Heart right ventricle (tissue), 16 donors: ENCODE results near the gene ST8SIA2. TPM values are rescaled to one million over a fixed set of nuclear protein-coding genes. Genes with fewer than 3 reads are reported as not detected.

Source experiments
- ATAC-seq, 8 donors: fragments of 200-7000 bp; cut with Tn5 transposase; one replicate each; pipeline ENCODE4 v1.9.1; 2020; ENCODE audit warnings: mild to moderate bottlenecking in 8 of 8, moderate library complexity in 8 of 8, moderate number of reproducible peaks in 1 of 8
- DNase-seq, 2 donors: peaks; one replicate each; pipeline ENCODE4 v3.0.0-alpha.2; 2020
- H3K27ac ChIP-seq, 10 donors: fragments of 200-600 bp; sonication (generic) in 2 of 10; one replicate each; pipeline versions ENCODE4 v1.5.0 to v1.8.0; 2020 to 2022; ENCODE audit warnings: mild to moderate bottlenecking in 3 of 10
- H3K27me3 ChIP-seq, 7 donors: fragments of 200-600 bp; one replicate each; pipeline ENCODE4 v1.8.0; 2021 to 2022; ENCODE audit warnings: mild to moderate bottlenecking in 2 of 7
- H3K36me3 ChIP-seq, 9 donors: fragments of 200-600 bp; sonication (generic) in 1 of 9; one replicate each; pipeline versions ENCODE4 v1.5.0 to v1.8.0; 2020 to 2022; ENCODE audit warnings: mild to moderate bottlenecking in 2 of 9
- H3K4me1 ChIP-seq, 9 donors: fragments of 200-600 bp; sonication (generic) in 1 of 9; one replicate each; pipeline versions ENCODE4 v1.5.0 to v1.8.0; 2020 to 2022; ENCODE audit warnings: mild to moderate bottlenecking in 4 of 9
- H3K4me3 ChIP-seq, 10 donors: fragments of 200-600 bp; sonication (generic) in 2 of 10; one replicate each; pipeline versions ENCODE4 v1.5.0 to v1.8.0; 2020 to 2022; ENCODE audit warnings: mild to moderate bottlenecking in 7 of 10, moderate library complexity in 2 of 10
- H3K9me3 ChIP-seq, 11 donors: fragments of 200-600 bp in 10 of 11; sonication (generic) in 2 of 11; one replicate each; pipeline versions ENCODE4 v1.5.0 to v1.8.0; 2013 to 2022; ENCODE audit warnings: mild to moderate bottlenecking in 2 of 11, control low read depth in 1 of 11, moderate library complexity in 1 of 11
- CTCF ChIP-seq, 9 donors: fragments of 200-600 bp; sonication (generic) in 2 of 9; IDR thresholded peaks; one replicate each; pipeline versions ENCODE4 v1.5.0 to v1.8.0; 2021 to 2022; ENCODE audit warnings: antibody characterized with exemption in 9 of 9, mild to moderate bottlenecking in 5 of 9, moderate library complexity in 1 of 9
- WGBS, 2 donors: extraction: QIAGEN DNeasy Blood & Tissue Kit; methylation state at CpG; one replicate each; pipeline ENCODE4 v1.1.7; 2013; ENCODE audit warnings: inconsistent platforms in 1 of 2; 5-methylcytosine and 5-hydroxymethylcytosine counted together
- intact Hi-C, 10 donors: fragments of 100-400 bp; cut with DNase I; formaldehyde crosslinking; loops; one replicate each; pipeline versions ENCODE4 v1.11.1 to v1.14.2; 2022
- polyA plus RNA-seq, 2 donors: library from polyadenylated mRNA; stranded (reverse); fragments of 200-250 nt; gene quantifications; one replicate each; pipeline ENCODE4 v1.2.3, GENCODE V29; 2013
- total RNA-seq, 10 donors: library from RNA; stranded (reverse); fragmentation: NEBNext Ultra II Directional in 3 of 10; extraction: Animal tissue kit (Norgen Biotek cat#: 25700) in 3 of 10; gene quantifications; one replicate each; pipeline versions ENCODE4 v1.2.1 to v1.2.4, GENCODE V29; 2021 to 2023
- donor health status: Arrhythmogenic right ventricular cardiomyopathy.
- donor health status: ischemic (EF 13 %, LVEDD 7.1; RV severe dilation, severe dysfunction).
- donor health status: healthy with polysubstance abuse.
- donor health status: DM: no; HTN: yes; CAD: no.
- donor health status: DM: no; HTN: no; CAD: no.
- donor health status: ischemic (EF 25% LVEDD 6.9; RV normal size, moderate dysfunction).
- donor health status: ischemic (EF 25% LVEDD 5.7; RV mildly dilated, moderate dysfunction).
- donor health status: healthy.
- donor health status: DM: yes; HTN: yes; CAD: no.
- donor health status: Ischemic cardiomyopathy.
- donor health status: ischemic (EF 35%, LVEDD 5.7; RV mildly dilated, moderate dysfunction).
- donor health status: nonischemic (EF 11% LVEDD 7.7; RV severe dilation, severe dysfunction).
- donor health status: DM: yes; HTN: yes; CAD: no.
- donor health status: PGD.
- donor health status: ischemic (EF 29% LVEDD 5.4; RV normal size, mild dysfunction).
- donor health status: nonischemic (EF 23%, LVEDD 6.1; RV moderate dilation, normal function).

Gene ST8SIA2
- total and polyA plus RNA-seq, 12 donors, result 0.23 to 12.2 (median 3.2) TPM

DNA sequence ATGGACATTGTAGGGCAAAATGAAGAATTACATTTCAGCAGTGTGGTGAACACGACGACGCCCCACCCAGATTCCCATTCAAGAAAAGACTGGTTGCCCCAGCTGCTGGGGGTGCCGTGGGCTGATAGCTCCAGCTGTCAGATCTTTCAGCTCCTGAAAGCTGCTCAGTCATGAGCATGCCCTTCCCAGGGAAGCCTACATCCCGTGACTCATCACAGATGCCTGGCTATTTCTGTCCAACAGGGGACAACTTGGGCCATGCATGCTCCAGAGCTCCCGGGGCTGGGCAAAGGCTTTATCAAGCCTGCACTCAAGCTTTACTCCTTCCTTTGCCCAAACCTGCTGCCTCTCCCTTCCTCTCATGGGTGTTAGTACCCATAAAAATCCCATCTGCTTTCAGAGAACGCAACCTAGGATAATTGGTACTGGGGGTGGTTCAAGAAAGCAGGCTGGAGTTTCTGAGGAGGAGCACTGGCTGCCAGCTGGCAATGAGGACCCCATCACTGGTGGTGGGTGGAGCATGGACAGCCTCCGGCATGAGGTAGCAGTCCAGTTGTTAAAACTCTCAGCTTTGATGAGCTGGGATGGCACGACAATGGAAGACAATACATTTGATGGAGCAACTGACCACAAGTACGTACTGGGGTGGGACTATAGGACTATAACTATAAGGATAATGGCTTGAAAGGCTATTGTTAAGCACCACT is 16.4 kb upstream of the ST8SIA2 start:
- ATAC-seq, result peak; percentile 86 to 99 (median 97)
- WGBS, 2 donors, result 52 to 56% methylated on average over 10 of the region's 10 CpGs
- peaks cover 0 to 10% (median 0%) of the 10 kb centered on the region in 7 donors for H3K27me3 ChIP-seq
- H3K27ac ChIP-seq, result peak overlapping the region in 5 of 10 donors; percentile 21 to 59 (median 53)
- intact Hi-C loops, result loop anchor here in 2 of 10 donors (5.0 kb wide), 1 partner anchor 95 kb away; no protein-coding TSS in a partner anchor
- peaks cover 0 to 22% (median 0%) of the 10 kb centered on the region in 9 donors for H3K4me1 ChIP-seq
- peak in 1 of 9 donors; percentile 11 for TF ChIP-seq CTCF (IDR thresholded peaks at IDR 0.05)
- DNase-seq, result peak; percentile 35 to 54
- peaks cover 0 to 16% (median 4%) of the 10 kb centered on the region in 11 donors for H3K9me3 ChIP-seq
- H3K4me3 ChIP-seq, result no peak overlapping the region
- H3K36me3 ChIP-seq, result no peaks in the 10 kb centered on the region

DNA sequence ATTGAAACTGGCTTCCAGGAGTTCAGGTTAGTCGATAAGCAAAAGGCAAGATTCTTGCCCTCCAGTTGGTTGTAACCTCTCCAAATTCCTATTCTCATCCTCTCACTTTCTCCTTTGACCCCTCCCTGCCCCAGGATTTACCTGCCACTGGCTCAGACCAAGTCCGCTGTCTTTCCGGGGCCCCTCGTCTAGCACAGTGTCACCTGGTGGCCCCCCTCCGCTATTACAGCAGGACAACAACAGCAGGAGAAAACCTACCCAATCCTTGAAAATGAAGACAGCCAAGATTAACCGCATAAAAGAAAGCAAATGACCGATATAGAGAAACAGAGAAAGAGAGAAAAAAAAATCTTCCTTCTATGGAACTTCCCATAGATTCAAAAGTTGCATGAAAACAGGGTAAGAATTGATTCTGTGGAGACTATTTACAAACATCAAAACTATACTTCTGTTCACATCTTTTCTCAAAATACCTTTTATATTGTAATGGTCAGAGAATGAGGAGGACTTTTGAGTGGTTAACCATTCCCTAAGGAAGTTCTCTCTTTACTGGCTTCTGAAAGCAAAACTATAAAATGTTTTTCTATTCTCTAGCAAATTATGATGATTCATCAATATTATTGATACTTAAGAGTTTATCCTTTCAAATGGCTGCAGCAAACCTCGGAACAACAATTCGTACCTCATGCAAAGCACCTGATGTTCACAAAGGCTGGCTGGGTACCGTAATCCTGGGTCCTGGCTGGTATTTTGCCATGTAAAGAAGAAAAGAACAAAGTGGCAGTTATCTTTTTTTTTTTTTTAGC is 10.0 kb upstream of the ST8SIA2 start:
- Histone ChIP-seq H3K4me3 (no peak overlapping the region), H3K27me3 (peaks cover 0 to 34% (median 21%) of the 10 kb centered on the region in 7 donors), H3K27ac (no peak overlapping the region), H3K36me3 (no peaks in the 10 kb centered on the region), H3K4me1 (no peaks in the 10 kb centered on the region), H3K9me3 (peaks cover 0 to 16% (median 4%) of the 10 kb centered on the region in 11 donors)
- peak; percentile 24 to 65 (median 59) for TF ChIP-seq CTCF (IDR thresholded peaks at IDR 0.05)
- WGBS, 2 donors, result 37 to 42% methylated on average over 10 of the region's 10 CpGs
- ATAC-seq (no peak), DNase-seq (peak in 1 of 2 donors; percentile 29)
- intact Hi-C loops, result loop anchor here (5.0 to 10.0 kb wide), 5 partner anchors 99 to 289 kb away; no protein-coding TSS in a partner anchor

GRCh38 chr15:92384381-92384780 is 9.3 kb upstream of the ST8SIA2 start:
- H3K4me1 ChIP-seq, result no peaks in the 10 kb centered on the region
- peaks cover 0 to 41% (median 21%) of the 10 kb centered on the region in 7 donors for H3K27me3 ChIP-seq
- no peak overlapping the region for H3K27ac ChIP-seq
- H3K36me3 ChIP-seq, result no peaks in the 10 kb centered on the region
- DNase-seq (no peak), ATAC-seq (no peak)
- intact Hi-C loops, result loop anchor here (5.0 to 10.0 kb wide), 5 partner anchors 100 to 290 kb away; no protein-coding TSS in a partner anchor
- H3K9me3 ChIP-seq, result peaks cover 0 to 13% (median 2%) of the 10 kb centered on the region in 11 donors
- WGBS, 2 donors, result 77 to 83% methylated on average over 2 of the region's 2 CpGs
- no peak overlapping the region for H3K4me3 ChIP-seq
- no peak for TF ChIP-seq CTCF (IDR thresholded peaks at IDR 0.05)

DNA sequence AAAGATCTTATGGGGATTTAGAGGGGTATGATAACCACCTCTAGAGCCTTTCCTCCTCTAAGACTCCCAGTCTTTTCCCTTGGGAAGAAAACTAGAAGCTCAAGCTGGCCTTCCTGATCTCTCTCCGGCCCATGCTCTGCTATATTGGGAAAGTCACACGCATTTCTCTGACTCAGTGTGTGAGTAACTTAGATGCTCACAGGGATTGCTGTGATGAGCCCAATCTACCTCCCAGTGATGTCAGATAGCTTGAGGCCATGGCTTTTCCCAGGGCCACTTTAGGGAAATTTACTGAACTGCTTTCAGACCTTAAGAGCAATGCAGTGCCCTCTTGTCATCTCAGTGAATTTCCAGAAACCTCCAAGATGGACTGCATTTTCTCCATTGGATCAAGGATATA is 8.6 kb upstream of the ST8SIA2 start:
- DNase-seq (no peak), ATAC-seq (no peak)
- no peak for TF ChIP-seq CTCF (IDR thresholded peaks at IDR 0.05)
- Histone ChIP-seq H3K36me3 (no peaks in the 10 kb centered on the region), H3K27me3 (peaks cover 0 to 44% (median 28%) of the 10 kb centered on the region in 7 donors), H3K9me3 (peaks cover 0 to 8% (median 0%) of the 10 kb centered on the region in 11 donors), H3K4me1 (no peaks in the 10 kb centered on the region), H3K4me3 (no peak overlapping the region), H3K27ac (no peak overlapping the region)
- 64 to 88% methylated on average over 2 of the region's 2 CpGs for WGBS, 2 donors
- intact Hi-C loops, result loop anchor here in 7 of 10 donors (5.0 to 10.0 kb wide), 4 partner anchors 100 to 290 kb away; no protein-coding TSS in a partner anchor
